Tibial nerve (tissue), 3 donors: Measurements from ENCODE around the gene GLO1.

ENCODE experiments used
- CTCF ChIP-seq, 5 experiments: fragments of 200-600 bp in 3 of 5; fragments of 450-650 bp in 2 of 5; sonication (generic) in 3 of 5; IDR thresholded peaks; one replicate each; pipeline ENCODE4 v1.5.1; 2016 to 2019; ENCODE audit warnings: antibody characterized with exemption in 5 of 5, mild to moderate bottlenecking in 3 of 5, moderate library complexity in 2 of 5
- POLR2A ChIP-seq, 2 donors: fragments of 450-650 bp; IDR thresholded peaks; one replicate each; pipeline ENCODE4 v1.6.1; 2017; ENCODE audit warnings: antibody characterized with exemption in 2 of 2, mild to moderate bottlenecking in 2 of 2, moderate library complexity in 2 of 2

GRCh38 chr6:38632490-38632889 lies 70.5 kb downstream of the GLO1 start:
- no peak for TF ChIP-seq CTCF (IDR thresholded peaks at IDR 0.05)
- TF ChIP-seq POLR2A (IDR thresholded peaks at IDR 0.05), result no peak
